Ascending aorta (tissue), 2 donors: Measurements from ENCODE around the gene GCNT4. TPM values are rescaled to one million over a fixed set of nuclear protein-coding genes. Genes with fewer than 3 reads are reported as not detected.

Source experiments
- DNase-seq, 2 donors: peaks; one replicate each; pipeline ENCODE4 v3.0.0-alpha.2; 2019; ENCODE audit warnings: low spot score in 2 of 2
- H3K27ac ChIP-seq, 2 donors: fragments of 200-600 bp; sonication (generic); one replicate each; pipeline ENCODE4 v1.5.1; 2016 to 2017; ENCODE audit warnings: mild to moderate bottlenecking in 1 of 2
- H3K27me3 ChIP-seq: fragments of 200-600 bp; sonication (generic); one replicate; pipeline ENCODE4 v1.5.1; 2017
- H3K36me3 ChIP-seq, 2 donors: fragments of 200-600 bp; sonication (generic); one replicate each; pipeline ENCODE4 v1.5.1; 2016
- H3K4me1 ChIP-seq, 2 donors: fragments of 200-600 bp; sonication (generic); one replicate each; pipeline ENCODE4 v1.5.1; 2016 to 2017; ENCODE audit warnings: mild to moderate bottlenecking in 1 of 2
- H3K4me3 ChIP-seq, 2 donors: fragments of 200-600 bp; sonication (generic); one replicate each; pipeline ENCODE4 v1.5.1; 2016 to 2017; ENCODE audit warnings: mild to moderate bottlenecking in 1 of 2
- H3K9me3 ChIP-seq, 2 donors: fragments of 200-600 bp; sonication (generic); one replicate each; pipeline ENCODE4 v1.5.1; 2016
- CTCF ChIP-seq, 3 experiments: fragments of 200-600 bp in 2 of 3; fragments of 450-650 bp in 1 of 3; sonication (generic) in 2 of 3; IDR thresholded peaks; one replicate each; pipeline ENCODE4 v1.5.1; 2016 to 2019; ENCODE audit warnings: antibody characterized with exemption in 3 of 3, mild to moderate bottlenecking in 1 of 3, moderate library complexity in 1 of 3
- intact Hi-C: fragments of 100-400 bp; cut with DNase I; formaldehyde crosslinking; loops from one replicate; pipeline ENCODE4 v1.15.1; 2023
- total RNA-seq: library from RNA; depleted of rRNA; stranded (reverse); fragments of >200 nt; gene quantifications from one replicate; pipeline ENCODE4 v1.1.0, GENCODE V29; 2016

The GCNT4 gene
- total RNA-seq, 1 donor from 2014 or later = 0.43 TPM

GRCh38 chr5:75062925-75063531 is 10.7 kb upstream of the GCNT4 start:
- no peaks in the 10 kb centered on the region for H3K36me3 ChIP-seq
- no peak overlapping the region for H3K4me3 ChIP-seq
- no peak for TF ChIP-seq CTCF (IDR thresholded peaks at IDR 0.05)
- H3K27me3 ChIP-seq = no peaks in the 10 kb centered on the region
- H3K27ac ChIP-seq = no peak overlapping the region
- intact Hi-C loops = no loop called here
- H3K4me1 ChIP-seq = no peaks in the 10 kb centered on the region
- H3K9me3 ChIP-seq = no peaks in the 10 kb centered on the region
- DNase-seq = no peak

GRCh38 chr5:75059912-75060545 is 7.7 kb upstream of the GCNT4 start:
- no peak overlapping the region for H3K27ac ChIP-seq
- H3K9me3 ChIP-seq = no peaks in the 10 kb centered on the region
- TF ChIP-seq CTCF (IDR thresholded peaks at IDR 0.05) = no peak
- no peak for DNase-seq
- H3K36me3 ChIP-seq = no peaks in the 10 kb centered on the region
- no peaks in the 10 kb centered on the region for H3K4me1 ChIP-seq
- no peak overlapping the region for H3K4me3 ChIP-seq
- H3K27me3 ChIP-seq = no peaks in the 10 kb centered on the region
- intact Hi-C loops = loop anchor here (10.0 kb wide), 2 partner anchors 375 to 455 kb away; partner anchors contain the start of genes CERT1, HEXB and POLK

GRCh38 chr5:75058986-75059535 is 6.7 kb upstream of the GCNT4 start:
- intact Hi-C loops = loop anchor here (10.0 kb wide), 2 partner anchors 374 to 456 kb away; partner anchors contain the start of genes CERT1, HEXB and POLK
- H3K36me3 ChIP-seq = no peaks in the 10 kb centered on the region
- H3K4me3 ChIP-seq = no peak overlapping the region
- H3K9me3 ChIP-seq = no peaks in the 10 kb centered on the region
- no peak overlapping the region for H3K27ac ChIP-seq
- TF ChIP-seq CTCF (IDR thresholded peaks at IDR 0.05) = no peak
- H3K4me1 ChIP-seq = peaks cover 0 to 4% of the 10 kb centered on the region in 2 donors
- no peak for DNase-seq
- H3K27me3 ChIP-seq = no peaks in the 10 kb centered on the region

GRCh38 chr5:75057561-75057960 is 5.2 kb upstream of the GCNT4 start:
- DNase-seq = no peak
- Histone ChIP-seq H3K27ac (no peak overlapping the region), H3K4me1 (peaks cover 0 to 4% of the 10 kb centered on the region in 2 donors), H3K27me3 (no peaks in the 10 kb centered on the region), H3K9me3 (no peaks in the 10 kb centered on the region), H3K36me3 (no peaks in the 10 kb centered on the region), H3K4me3 (no peak overlapping the region)
- no peak for TF ChIP-seq CTCF (IDR thresholded peaks at IDR 0.05)
- intact Hi-C loops = loop anchor here (10.0 kb wide), 2 partner anchors 373 to 457 kb away; partner anchors contain the start of genes CERT1, HEXB and POLK

GRCh38 chr5:75055727-75056144 is 3.4 kb upstream of the GCNT4 start:
- Histone ChIP-seq H3K4me1 (peaks cover 0 to 15% of the 10 kb centered on the region in 2 donors), H3K36me3 (no peaks in the 10 kb centered on the region), H3K27me3 (no peaks in the 10 kb centered on the region), H3K4me3 (no peak overlapping the region), H3K9me3 (no peaks in the 10 kb centered on the region), H3K27ac (no peak overlapping the region)
- DNase-seq = no peak
- intact Hi-C loops = loop anchor here (10.0 kb wide), 2 partner anchors 371 to 459 kb away; partner anchors contain the start of genes CERT1, HEXB and POLK
- TF ChIP-seq CTCF (IDR thresholded peaks at IDR 0.05) = no peak
